ENCODE results near the gene LTK.
"Not testable (repeated sequence)": the region's sequence is repeated elsewhere in the genome, so short reads cannot be mapped to it uniquely, and the experiment has no call there.

The LTK gene

DNA sequence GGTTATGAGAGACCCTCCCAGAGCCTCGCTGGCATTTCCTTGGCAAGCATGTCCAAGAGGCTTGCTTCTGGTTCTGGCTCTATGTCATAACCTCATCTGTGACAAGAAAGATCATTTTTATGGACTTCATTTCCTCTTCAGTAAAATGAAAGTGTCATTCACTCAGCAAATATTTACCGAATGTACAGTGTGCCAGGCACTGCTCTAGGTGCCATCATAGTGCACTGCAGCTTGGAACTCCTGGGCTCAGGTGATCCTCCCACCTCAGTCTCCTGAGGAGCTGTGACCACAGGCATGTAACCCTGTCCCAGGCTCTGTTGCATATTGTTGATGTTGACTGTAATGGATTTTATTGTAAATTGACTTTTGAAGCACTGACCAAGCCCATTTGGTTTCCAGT, 38.7 kb downstream of the LTK start:
- no peak for DNase-seq (ENCODE audit: low spot score)

DNA sequence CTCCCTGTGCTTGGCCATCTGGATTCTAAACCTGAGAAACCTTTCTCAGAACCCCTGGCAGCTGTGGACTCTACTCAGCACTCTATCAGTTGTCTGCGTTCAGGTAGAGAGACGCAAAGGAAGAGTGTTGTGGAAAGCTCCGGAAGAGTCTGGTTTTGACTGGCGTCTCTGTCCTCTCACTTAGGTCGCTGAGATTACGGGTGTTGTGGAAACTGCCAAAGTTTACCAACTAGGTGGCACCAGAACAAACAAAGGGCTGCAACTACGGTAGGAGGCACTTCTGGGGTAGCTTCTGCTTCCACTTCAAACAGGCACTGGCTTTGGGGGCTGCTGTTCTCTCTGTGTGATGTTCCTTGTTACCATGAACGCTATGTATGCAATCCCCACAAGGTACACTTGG, 39.2 kb downstream of the LTK start:
- no peak for DNase-seq (ENCODE audit: low spot score)

GRCh38 chr15:41473418-41473817, 40.2 kb downstream of the LTK start:
- DNase-seq (ENCODE audit: low spot score): no peak

DNA sequence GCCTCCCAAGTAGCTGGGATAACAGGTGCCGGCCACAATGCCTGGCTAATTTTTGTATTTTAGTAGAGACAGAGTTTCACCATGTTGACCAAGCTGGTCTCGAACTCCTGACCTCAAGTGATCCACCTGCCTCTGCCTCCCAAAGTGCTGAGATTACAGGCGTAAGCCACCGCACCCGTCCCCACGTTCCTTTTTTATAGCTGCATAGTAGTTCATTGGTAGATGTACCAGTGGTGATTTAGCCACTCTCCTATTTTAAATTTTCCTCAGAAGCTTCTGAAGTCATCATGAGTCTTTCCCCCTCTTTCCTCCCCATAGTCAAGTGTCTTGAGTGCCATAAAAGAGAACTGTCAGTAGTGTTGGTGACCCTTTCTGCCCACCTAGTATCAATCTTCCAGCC, 44.0 kb downstream of the LTK start:
- not testable (repeated sequence) for DNase-seq (ENCODE audit: low spot score)

DNA sequence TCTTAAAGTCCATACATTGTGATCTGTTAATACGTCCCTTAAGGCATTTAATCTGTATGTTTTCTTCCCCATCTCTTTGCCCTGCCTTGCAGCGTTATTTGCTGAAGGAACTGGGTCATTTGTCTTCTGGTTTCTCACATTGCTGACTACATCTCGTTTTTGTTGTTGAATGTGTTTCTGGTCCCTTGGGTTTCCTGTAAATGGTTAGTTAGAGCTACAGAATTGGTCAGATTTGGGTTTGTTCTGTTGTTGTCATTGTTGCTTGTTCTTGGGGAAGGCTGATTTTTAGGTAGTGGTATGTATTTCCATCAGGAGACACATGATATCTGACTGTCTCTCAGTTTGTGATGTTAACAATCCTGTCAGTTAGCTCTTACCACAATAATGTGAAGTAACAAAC, 46.9 kb downstream of the LTK start:
- DNase-seq (ENCODE audit: low spot score): no peak

GRCh38 chr15:41465822-41466421, 47.7 kb downstream of the LTK start:
- DNase-seq (ENCODE audit: low spot score): peak; percentile 47

DNA sequence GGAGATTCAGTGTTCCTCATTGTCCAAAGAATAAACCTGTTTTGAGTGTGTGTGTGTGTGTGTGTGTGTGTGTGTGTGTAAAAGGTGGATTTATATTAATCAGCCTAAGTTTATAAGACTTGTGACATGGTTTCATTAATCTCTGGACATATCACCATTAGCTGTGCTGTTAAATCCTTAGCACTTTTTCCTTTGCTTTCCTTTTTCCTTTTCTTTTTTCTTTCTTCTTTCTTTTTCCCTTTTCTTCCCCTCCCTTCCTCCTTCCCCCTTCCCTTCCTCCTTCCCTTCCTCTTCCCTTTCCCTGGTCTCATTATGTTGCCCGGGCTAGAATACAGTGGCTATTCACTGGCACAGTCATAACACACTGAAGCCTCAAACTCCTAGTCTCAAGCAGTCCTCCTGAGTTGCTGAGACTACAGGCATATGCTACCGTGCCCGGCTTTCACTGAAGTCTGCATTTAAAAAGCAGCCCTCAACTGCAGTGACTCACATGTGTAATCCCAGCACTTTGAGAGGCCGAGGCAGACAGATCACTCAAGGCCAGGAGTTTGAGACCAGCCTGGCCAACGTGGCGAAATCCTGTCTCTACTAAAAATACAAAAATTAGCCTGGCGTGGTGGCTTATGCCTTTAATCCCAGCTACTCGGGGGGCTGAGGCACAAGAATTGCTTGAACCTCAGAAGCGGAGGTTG, 48.6 kb downstream of the LTK start:
- DNase-seq (ENCODE audit: low spot score): no peak

DNA sequence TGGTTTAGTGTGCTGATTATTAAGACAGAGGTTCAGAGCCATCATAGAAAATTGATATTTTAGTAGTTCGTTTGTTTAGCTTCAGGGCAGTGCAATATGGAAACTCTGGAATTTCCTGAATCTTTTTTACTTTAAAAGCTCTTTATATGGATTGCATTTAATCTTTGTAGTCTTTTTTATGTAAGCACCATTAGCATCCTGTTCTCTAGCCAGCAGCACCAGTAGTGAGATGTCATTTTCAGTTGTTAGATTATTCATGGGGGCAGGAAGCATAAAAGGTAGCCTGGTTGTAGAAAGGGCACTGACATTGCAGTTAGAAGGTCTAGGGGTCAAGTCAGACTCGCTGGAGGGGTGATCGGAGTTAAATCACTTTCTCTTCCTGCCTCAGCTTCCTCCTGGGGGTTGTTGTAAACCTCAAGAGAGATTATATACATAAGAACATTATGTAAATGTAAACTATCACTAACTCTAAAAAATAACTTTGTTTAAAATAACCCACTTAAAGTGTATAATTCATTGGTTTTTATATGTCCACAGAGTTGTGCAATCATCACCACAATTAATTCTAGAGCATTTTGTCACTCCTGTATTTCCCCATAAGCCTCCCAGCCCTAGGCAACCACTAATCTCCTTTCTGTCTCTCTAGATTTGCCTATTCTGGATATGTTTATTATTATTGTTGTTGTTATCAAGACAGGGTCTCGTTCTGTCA, 51.4 kb downstream of the LTK start:
- DNase-seq (ENCODE audit: low spot score): no peak
